ENCODE results near the gene MAMLD1. TPM values are rescaled to one million over a fixed set of nuclear protein-coding genes. Genes with fewer than 3 reads are reported as not detected.

MAMLD1 gene
- total RNA-seq, 4 donors from 2014 or later, result 1.2 to 2.0 (median 1.6) TPM

- no peaks in the 10 kb centered on the region for H3K4me1 ChIP-seq
- H3K27me3 ChIP-seq, result no peaks in the 10 kb centered on the region
- DNase-seq (no peak), ATAC-seq (no peak)
- H3K4me3 ChIP-seq, result no peak overlapping the region
- intact Hi-C loops (cut with DNase I; ENCODE audit: low total_unique reads) (no loop called here), in situ Hi-C loops (cut with MboI; ENCODE audit: low sequenced_read_pairs in 4 of 4) (no loop called here)
- no peak overlapping the region for H3K27ac ChIP-seq
- no peaks in the 10 kb centered on the region for H3K9me3 ChIP-seq
- H3K36me3 ChIP-seq, result no peaks in the 10 kb centered on the region
- TF ChIP-seq, protein P1, sequence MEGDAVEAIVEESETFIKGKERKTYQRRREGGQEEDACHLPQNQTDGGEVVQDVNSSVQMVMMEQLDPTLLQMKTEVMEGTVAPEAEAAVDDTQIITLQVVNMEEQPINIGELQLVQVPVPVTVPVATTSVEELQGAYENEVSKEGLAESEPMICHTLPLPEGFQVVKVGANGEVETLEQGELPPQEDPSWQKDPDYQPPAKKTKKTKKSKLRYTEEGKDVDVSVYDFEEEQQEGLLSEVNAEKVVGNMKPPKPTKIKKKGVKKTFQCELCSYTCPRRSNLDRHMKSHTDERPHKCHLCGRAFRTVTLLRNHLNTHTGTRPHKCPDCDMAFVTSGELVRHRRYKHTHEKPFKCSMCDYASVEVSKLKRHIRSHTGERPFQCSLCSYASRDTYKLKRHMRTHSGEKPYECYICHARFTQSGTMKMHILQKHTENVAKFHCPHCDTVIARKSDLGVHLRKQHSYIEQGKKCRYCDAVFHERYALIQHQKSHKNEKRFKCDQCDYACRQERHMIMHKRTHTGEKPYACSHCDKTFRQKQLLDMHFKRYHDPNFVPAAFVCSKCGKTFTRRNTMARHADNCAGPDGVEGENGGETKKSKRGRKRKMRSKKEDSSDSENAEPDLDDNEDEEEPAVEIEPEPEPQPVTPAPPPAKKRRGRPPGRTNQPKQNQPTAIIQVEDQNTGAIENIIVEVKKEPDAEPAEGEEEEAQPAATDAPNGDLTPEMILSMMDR (IDR thresholded peaks at IDR 0.05 in 4 of 5, conservative IDR thresholded peaks at IDR 0.05 in 1 of 5), result no peak
- TF ChIP-seq POLR2A (IDR thresholded peaks at IDR 0.05), result no peak
These were observed 33.8 kb upstream of the MAMLD1 start for GRCh38 chrX:150329282-150329681.

- no peak for TF ChIP-seq POLR2A (IDR thresholded peaks at IDR 0.05)
- TF ChIP-seq, protein P1 (IDR thresholded peaks at IDR 0.05 in 4 of 5, conservative IDR thresholded peaks at IDR 0.05 in 1 of 5), result no peak
- intact Hi-C loops (cut with DNase I; ENCODE audit: low total_unique reads) (no loop called here), in situ Hi-C loops (cut with MboI; ENCODE audit: low sequenced_read_pairs in 4 of 4) (no loop called here)
- no peaks in the 10 kb centered on the region for H3K36me3 ChIP-seq
- H3K4me1 ChIP-seq, result no peaks in the 10 kb centered on the region
- no peak overlapping the region for H3K4me3 ChIP-seq
- no peaks in the 10 kb centered on the region for H3K9me3 ChIP-seq
- no peak overlapping the region for H3K27ac ChIP-seq
- no peaks in the 10 kb centered on the region for H3K27me3 ChIP-seq
- no peak for DNase-seq
- ATAC-seq, result no peak
These were observed 33.2 kb upstream of the MAMLD1 start for GRCh38 chrX:150329868-150330267.

GRCh38 chrX:150332023-150332422 lies 31.1 kb upstream of the MAMLD1 start:
- Histone ChIP-seq H3K27ac (no peak overlapping the region), H3K4me1 (no peaks in the 10 kb centered on the region), H3K27me3 (no peaks in the 10 kb centered on the region), H3K9me3 (no peaks in the 10 kb centered on the region), H3K36me3 (no peaks in the 10 kb centered on the region), H3K4me3 (no peak overlapping the region)
- intact Hi-C loops (cut with DNase I; ENCODE audit: low total_unique reads), result no loop called here
- DNase-seq (no peak), ATAC-seq (no peak)
- in situ Hi-C loops (cut with MboI; ENCODE audit: low sequenced_read_pairs in 4 of 4), result no loop called here
- TF ChIP-seq POLR2A (IDR thresholded peaks at IDR 0.05), result no peak
- TF ChIP-seq, protein P1 (IDR thresholded peaks at IDR 0.05 in 4 of 5, conservative IDR thresholded peaks at IDR 0.05 in 1 of 5), result no peak

- H3K9me3 ChIP-seq, result no peaks in the 10 kb centered on the region
- TF ChIP-seq POLR2A (IDR thresholded peaks at IDR 0.05), result no peak
- TF ChIP-seq, protein P1 (IDR thresholded peaks at IDR 0.05 in 4 of 5, conservative IDR thresholded peaks at IDR 0.05 in 1 of 5), result no peak
- H3K4me3 ChIP-seq, result no peak overlapping the region
- DNase-seq, result peak; percentile 5 to 30
- peak; percentile 50 to 60 for ATAC-seq
- no peaks in the 10 kb centered on the region for H3K4me1 ChIP-seq
- intact Hi-C loops (cut with DNase I; ENCODE audit: low total_unique reads) (no loop called here), in situ Hi-C loops (cut with MboI; ENCODE audit: low sequenced_read_pairs in 4 of 4) (no loop called here)
- H3K27me3 ChIP-seq, result no peaks in the 10 kb centered on the region
- no peak overlapping the region for H3K27ac ChIP-seq
- H3K36me3 ChIP-seq, result no peaks in the 10 kb centered on the region
These were observed 29.0 kb upstream of the MAMLD1 start for GRCh38 chrX:150334100-150334499.

GRCh38 chrX:150334981-150335380 lies 28.1 kb upstream of the MAMLD1 start:
- intact Hi-C loops (cut with DNase I; ENCODE audit: low total_unique reads), result no loop called here
- ATAC-seq, result no peak
- no peaks in the 10 kb centered on the region for H3K4me1 ChIP-seq
- H3K27ac ChIP-seq, result no peak overlapping the region
- no peaks in the 10 kb centered on the region for H3K9me3 ChIP-seq
- H3K36me3 ChIP-seq, result no peaks in the 10 kb centered on the region
- peak in 1 of 2 donors; percentile 12 for DNase-seq
- H3K4me3 ChIP-seq, result no peak overlapping the region
- TF ChIP-seq, protein P1 (IDR thresholded peaks at IDR 0.05 in 4 of 5, conservative IDR thresholded peaks at IDR 0.05 in 1 of 5), result no peak
- TF ChIP-seq POLR2A (IDR thresholded peaks at IDR 0.05), result no peak
- H3K27me3 ChIP-seq, result no peaks in the 10 kb centered on the region
- in situ Hi-C loops (cut with MboI; ENCODE audit: low sequenced_read_pairs in 4 of 4), result no loop called here

Measured in gastrocnemius medialis (tissue), 4 donors.